HG03108 (cell line): ENCODE data around the gene GRM3.

Source experiments
- ATAC-seq: cut with Tn5 transposase; IDR thresholded peaks from one replicate; pipeline ENCODE4 v1.9.1; 2021; ENCODE audit warnings: moderate library complexity; ENCODE audit not compliant: unreplicated experiment

The GRM3 gene

GRCh38 chr7:86889501-86889900 is 245.8 kb downstream of the GRM3 start:
- ATAC-seq = no peak

DNA sequence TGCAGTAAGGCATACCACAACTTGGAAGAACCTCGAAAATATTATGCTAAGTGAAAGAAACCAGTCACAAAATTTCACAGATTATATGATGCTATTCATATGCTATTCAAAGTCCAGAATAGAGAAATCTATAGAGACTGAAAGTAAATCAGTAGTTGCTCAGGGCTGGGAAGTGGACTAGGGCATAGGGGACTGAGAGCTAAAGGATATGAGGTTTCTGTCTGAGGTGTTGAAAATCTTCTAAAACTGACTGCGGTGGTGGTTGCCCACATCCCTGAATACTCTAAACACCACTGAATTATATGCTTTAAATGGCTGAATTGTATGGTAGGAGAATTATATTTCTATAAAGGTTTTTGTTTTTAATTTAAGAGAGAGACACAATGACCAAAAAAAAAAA is 254.5 kb downstream of the GRM3 start:
- no peak for ATAC-seq

DNA sequence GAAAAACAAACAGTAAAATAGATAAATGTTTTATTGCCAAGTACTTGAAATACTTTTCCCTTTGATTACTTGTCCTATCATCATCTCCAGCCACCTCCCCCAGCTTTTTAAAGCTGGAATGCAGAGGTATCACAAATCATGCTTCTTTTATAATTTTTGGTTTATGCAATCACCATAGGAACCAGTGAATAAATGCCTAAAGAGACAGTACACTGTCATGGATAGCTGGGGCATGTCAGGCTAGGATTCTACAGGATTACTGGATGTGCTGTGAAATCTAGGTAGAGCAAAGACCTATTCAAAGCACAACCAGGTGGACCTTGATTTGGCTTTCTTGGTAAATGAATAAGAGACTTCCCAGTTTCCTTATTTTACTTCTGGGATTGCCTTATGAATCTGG is 257.2 kb downstream of the GRM3 start:
- no peak for ATAC-seq

DNA sequence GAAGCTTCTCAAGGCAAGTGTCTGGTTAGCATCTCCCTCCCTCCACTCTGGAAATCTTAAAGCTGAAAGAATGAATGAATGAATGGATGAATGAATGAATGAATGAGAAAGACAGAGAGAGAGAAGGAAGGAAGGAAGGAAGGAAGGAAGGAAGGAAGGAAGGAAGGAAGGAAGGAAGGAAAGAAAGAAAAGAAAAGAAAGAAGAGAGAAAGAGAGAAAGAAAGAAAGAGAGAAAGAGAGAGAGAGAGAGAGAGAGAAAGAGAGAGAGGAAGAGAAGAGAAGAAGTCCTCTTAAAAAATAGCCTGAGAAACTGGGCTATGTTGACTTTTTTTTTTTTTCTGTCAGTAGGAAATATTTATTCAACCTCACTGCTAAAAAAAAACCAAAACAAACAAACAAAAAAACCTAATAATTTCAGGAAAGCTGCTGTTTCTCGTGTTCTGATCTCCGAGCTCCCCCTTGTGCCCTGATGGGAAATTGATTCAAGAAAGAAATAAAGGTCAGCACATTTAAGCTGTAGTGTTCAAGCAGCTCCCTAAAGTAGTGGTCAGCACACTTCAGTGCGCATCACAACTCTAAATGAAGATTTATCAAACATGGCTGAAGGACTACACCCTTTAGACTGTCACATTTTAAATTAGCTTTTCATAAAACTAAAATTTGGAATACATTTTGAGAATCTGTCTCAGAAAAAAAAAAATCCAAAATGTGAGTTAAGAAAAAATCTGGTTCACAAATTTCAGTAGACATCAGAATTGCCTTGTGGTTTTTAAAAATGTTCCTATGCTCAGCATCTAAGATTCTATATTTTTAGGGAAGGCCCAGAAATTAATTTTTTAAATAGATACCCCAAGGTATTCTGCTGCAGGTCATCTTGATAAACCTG is 261.5 kb downstream of the GRM3 start:
- ATAC-seq = no peak

DNA sequence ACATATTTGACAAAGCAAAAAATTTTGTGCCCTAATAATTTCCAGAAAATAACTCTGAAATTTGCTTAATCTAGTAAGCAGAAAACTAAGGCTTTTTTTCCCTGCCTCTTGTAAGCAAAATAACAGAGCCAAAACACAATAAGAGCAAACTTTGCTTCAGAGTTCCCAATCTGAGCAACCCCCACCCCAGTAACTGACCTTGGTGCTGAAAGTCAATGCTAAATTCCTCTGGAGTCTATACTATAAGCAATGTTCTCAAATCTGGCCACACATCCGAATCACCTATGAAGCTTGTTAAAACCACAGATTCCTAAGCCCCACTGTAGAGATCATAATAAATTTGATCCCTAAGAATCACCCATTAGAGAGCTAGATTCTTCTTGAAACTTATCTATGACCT is 265.2 kb downstream of the GRM3 start:
- no peak for ATAC-seq

DNA sequence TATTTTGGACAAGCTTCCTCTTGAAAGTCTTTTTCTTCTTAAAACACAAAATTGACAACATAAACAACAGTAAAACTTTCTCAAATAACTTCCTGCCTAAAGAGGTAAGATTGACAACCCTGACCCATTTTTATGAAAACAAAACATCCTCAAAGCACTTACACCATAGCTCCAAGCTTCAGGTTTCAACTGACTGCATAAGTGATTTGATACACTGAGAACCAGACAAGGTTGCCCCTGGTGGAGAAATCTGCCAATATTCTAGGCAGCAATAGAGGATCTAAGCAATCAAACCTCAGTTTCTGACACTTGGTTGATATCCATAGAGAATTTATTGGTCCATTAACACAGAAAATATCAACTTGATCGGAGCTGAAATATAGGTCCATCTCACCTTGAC is 267.9 kb downstream of the GRM3 start:
- ATAC-seq = no peak

DNA sequence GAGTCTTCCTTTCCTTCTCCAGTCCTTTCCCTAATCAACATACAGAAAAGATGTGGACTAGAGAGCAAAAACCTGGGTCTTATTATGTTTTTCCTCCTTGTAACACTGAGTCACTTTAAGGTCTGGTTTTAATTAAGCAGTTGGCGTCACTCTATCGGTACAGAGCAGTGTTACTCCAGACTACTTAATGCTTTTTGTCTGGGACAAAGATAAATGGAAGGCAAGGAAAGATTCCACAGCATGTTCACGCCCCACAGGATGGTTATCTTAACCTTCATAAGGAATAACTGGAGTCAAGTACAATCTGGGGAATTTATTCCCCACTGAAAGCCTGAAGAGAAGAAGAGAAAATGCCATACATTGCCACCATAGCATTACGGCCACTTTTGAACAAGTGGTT is 270.0 kb downstream of the GRM3 start:
- ATAC-seq = no peak
